Subcutaneous adipose tissue (tissue), 4 donors: ENCODE data around the gene KIF9. TPM values are rescaled to one million over a fixed set of nuclear protein-coding genes. Genes with fewer than 3 reads are reported as not detected.

Experiments used
- total RNA-seq, 4 donors: library from RNA; depleted of rRNA; stranded (reverse); fragments of >200 nt; gene quantifications; one replicate each; pipeline ENCODE4 v1.1.0, GENCODE V29; 2016
- TF ChIP-seq, protein P1 (sequence below): fragments of 450-650 bp; IDR thresholded peaks from one replicate; pipeline ENCODE4 v1.5.1; 2016; ENCODE audit warnings: low read depth, mild to moderate bottlenecking, control low read depth, antibody characterized with exemption, moderate library complexity

The KIF9 gene
- total RNA-seq, 4 donors from 2014 or later: 0.85 to 10.8 (median 6.2) TPM

DNA sequence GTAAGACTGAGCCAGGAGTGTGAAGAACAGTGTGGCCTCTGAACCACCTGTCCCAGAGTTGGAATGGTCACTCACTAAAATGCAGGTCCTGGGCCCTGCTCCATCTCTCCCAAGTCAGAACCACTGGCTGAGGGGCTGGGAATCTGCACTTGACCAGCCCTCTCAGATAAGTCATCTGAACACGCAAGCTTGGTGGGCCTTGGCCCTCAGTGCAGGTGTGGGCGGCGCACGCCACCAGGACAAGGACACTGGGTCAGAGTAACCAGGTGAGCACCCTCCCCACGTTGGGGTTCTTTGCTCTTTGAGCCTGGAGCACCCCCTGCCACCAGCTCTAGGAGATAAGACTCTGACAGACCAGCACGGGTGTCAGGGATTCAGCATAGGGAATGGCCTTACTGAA lies 42.7 kb downstream of the KIF9 start:
- TF ChIP-seq, protein P1, sequence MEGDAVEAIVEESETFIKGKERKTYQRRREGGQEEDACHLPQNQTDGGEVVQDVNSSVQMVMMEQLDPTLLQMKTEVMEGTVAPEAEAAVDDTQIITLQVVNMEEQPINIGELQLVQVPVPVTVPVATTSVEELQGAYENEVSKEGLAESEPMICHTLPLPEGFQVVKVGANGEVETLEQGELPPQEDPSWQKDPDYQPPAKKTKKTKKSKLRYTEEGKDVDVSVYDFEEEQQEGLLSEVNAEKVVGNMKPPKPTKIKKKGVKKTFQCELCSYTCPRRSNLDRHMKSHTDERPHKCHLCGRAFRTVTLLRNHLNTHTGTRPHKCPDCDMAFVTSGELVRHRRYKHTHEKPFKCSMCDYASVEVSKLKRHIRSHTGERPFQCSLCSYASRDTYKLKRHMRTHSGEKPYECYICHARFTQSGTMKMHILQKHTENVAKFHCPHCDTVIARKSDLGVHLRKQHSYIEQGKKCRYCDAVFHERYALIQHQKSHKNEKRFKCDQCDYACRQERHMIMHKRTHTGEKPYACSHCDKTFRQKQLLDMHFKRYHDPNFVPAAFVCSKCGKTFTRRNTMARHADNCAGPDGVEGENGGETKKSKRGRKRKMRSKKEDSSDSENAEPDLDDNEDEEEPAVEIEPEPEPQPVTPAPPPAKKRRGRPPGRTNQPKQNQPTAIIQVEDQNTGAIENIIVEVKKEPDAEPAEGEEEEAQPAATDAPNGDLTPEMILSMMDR: no peak

DNA sequence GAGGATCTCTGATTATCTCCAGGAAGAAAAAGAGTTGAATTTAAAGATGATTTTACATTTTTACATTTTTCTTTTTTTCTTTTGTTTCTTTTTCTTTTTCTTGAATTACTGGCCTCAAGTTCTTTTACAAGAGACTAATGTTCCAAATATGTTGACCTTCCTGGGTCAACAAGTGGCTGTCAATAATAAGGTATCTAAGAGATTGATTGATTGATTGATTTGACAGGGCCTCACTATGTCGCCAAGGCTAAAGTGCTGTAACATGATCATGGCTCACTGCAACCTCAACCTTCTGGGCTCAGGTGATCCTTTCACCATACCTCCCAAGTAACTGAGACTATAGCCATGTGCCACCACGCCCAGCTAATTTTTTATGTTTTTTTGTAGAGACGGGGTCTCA lies 44.6 kb downstream of the KIF9 start:
- TF ChIP-seq, protein P1: no peak

DNA sequence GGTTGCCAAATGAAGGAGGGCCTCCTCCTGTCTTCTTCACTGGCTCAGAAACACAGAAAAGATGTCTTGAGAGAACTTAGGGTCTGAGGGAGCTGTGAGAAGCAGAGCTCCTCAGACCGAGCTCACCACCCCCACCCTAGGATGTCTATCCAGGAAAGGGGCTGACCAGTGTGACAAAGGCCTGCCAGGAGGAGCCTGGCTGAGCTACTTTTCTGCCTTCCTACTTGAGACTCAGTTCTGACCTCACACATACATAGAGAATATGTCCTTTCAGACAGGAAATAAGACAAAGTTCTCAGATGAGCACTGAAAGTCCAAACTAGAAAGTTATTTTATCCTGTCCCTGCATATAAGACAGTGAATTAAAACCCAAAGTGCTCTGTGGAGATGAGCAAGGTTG lies 54.5 kb downstream of the KIF9 start:
- TF ChIP-seq, protein P1: no peak

DNA sequence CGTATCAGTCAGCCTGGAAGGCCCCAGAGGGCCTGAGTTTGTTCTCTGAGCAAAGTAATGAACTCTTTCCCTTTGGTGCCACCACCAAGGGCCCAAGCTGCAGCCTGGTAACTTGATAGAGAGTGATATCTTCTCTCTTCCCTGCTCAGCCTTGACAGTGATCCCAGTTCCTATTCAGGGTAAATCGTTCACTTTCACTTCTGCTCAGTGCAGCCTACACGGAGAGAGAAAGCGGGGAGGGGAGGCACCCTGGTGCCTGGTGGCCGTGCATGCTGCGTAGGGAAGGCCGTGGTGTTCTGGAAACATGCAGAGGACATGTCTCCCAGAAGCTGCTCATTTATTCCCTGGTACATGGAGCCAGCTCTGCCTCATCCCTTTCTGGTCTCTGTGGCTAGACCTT lies 54.9 kb downstream of the KIF9 start:
- TF ChIP-seq, protein P1: no peak

DNA sequence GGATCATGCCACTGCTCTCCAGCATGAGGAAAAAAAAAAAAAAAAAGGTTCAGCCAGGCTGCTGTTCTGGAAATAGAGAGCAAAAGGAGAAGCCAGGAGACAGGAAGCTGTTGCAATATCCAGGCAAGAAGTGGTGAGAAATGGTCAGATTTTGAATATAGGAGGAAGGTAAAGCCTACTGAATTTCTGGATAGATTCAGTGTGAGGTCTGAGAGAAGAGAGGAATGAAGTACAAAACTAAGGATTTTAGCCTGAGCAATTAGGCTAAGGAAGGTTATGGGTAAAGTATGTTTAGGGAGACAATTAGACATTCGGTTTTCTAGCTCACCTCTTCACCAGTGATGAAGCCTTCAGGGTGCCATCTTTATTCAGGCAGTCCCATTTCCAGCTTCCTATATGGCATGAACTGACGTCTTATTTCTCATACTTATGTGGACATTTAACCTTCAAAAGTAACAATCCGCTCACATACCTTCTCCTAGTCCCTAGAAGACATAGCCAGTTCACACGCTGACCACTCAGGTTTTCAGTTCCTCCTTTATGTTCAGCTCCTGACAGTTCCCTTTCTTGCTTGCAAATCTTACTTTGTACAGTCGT lies 57.2 kb downstream of the KIF9 start:
- TF ChIP-seq, protein P1: no peak

DNA sequence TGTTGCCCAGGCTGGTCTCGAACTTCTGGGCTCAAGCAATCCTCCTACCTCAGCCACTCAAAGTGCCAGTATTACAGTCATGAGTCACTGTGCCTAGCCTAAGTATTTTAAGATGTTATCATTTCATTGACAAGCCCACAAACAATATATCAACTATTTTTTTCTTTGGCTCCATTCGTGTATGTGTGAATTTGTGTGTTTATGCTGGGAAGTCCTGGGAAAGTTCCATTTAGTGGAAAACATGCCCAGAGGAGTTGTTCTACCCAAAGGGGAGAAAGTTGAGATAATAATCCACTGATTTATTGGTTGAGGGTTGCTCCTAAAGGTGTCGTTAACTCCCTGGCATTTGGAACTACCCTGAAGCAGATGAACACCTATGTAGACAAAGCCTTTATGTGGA lies 58.8 kb downstream of the KIF9 start:
- TF ChIP-seq, protein P1: no peak

DNA sequence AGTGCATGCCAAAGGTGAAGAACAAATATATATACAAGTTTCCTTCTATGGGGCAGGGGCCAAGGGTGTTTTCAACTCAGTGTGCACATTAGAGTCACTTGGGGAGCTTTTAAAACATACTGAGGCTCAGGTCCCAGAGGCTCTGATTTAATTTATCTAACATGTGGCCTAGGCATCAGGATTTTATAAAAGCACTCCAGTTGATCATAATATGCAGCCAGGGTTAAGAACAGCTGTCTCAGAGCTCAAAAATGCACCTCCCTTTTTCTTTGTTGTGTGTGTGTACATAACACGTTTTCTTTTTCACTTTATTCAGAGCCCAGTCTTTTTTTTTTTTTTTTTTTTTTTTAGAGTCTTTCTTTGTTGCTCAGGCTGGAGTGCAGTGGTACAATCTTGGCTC lies 60.8 kb downstream of the KIF9 start:
- TF ChIP-seq, protein P1: no peak
